Cardiac fibroblast (primary cell): ENCODE data around the gene MRPS30.

ENCODE experiments used
- DNase-seq, 2 donors: peaks; one replicate each; pipeline versions ENCODE4 v3.0.0 to v3.0.0-alpha.2; 2010; ENCODE audit warnings: low read depth in 2 of 2
- H3K4me3 ChIP-seq, 2 donors: replicated peaks in 1 of 2; 1 replicate in 1 of 2; 2 replicates in 1 of 2; pipeline ENCODE4 v1.5.1; 2011; ENCODE audit warnings: low read depth in 2 of 2, low read length in 2 of 2, mild to moderate bottlenecking in 2 of 2, moderate library complexity in 1 of 2
- CTCF ChIP-seq: IDR thresholded peaks from one replicate; pipeline ENCODE4 v1.5.1; 2011; ENCODE audit warnings: low read depth, mild to moderate bottlenecking, low read length, inconsistent platforms

The MRPS30 gene

GRCh38 chr5:44801992-44802391, 6.8 kb upstream of the MRPS30 start:
- TF ChIP-seq CTCF = no peak
- DNase-seq = no peak
- no peak overlapping the region for H3K4me3 ChIP-seq

GRCh38 chr5:44806608-44807007, 2.1 kb upstream of the MRPS30 start:
- no peak for TF ChIP-seq CTCF
- no peak for DNase-seq

GRCh38 chr5:44807269-44807668, 1.5 kb upstream of the MRPS30 start:
- H3K4me3 ChIP-seq = no peak overlapping the region
- TF ChIP-seq CTCF = no peak
- peak in 1 of 2 donors; percentile 17 for DNase-seq

More at GRCh38 chr5:44806608-44807007, 2.1 kb upstream of the MRPS30 start:
- H3K4me3 ChIP-seq = no peak overlapping the region

GRCh38 chr5:44809215-44809955, 638 bp downstream of the MRPS30 start:
- peak overlapping the region; percentile 96 to 97 for H3K4me3 ChIP-seq
- peak; percentile 58 to 69 for DNase-seq
- no peak for TF ChIP-seq CTCF

- H3K4me3 ChIP-seq = peak overlapping the region; percentile 96 to 97
- peak in 1 of 2 donors; percentile 1 for DNase-seq
- TF ChIP-seq CTCF = no peak
Measured at GRCh38 chr5:44809956-44810420, 1.2 kb downstream of the MRPS30 start.

GRCh38 chr5:44814761-44815160, 6.0 kb downstream of the MRPS30 start:
- no peak for TF ChIP-seq CTCF
- no peak for DNase-seq

More at GRCh38 chr5:44814761-44815160, 6.0 kb downstream of the MRPS30 start:
- H3K4me3 ChIP-seq = no peak overlapping the region
